Ishikawa (cell line): ENCODE results near the gene CARMIL1.

Experiments used
- CEBPB ChIP-seq: IDR thresholded peaks from 2 replicates; pipeline ENCODE4 v1.6.1; 2012
- FOXM1 ChIP-seq: IDR thresholded peaks from 2 replicates; pipeline ENCODE4 v1.6.1; 2012; ENCODE audit warnings: low read depth, borderline replicate concordance
- NFIC ChIP-seq: IDR thresholded peaks from 2 replicates; pipeline ENCODE4 v1.6.1; 2012
- RAD21 ChIP-seq: IDR thresholded peaks from 2 replicates; pipeline ENCODE4 v1.6.1; 2012; ENCODE audit warnings: low read depth
- TAF1 ChIP-seq: IDR thresholded peaks from 2 replicates; pipeline ENCODE4 v1.6.1; 2012; ENCODE audit warnings: low read depth, mild to moderate bottlenecking
- TEAD4 ChIP-seq: IDR thresholded peaks from 2 replicates; pipeline ENCODE4 v1.6.1; 2012
- YY1 ChIP-seq: IDR thresholded peaks from 2 replicates; pipeline ENCODE4 v1.6.1; 2012; ENCODE audit warnings: low read depth
- TF ChIP-seq, protein P1 (sequence below): IDR thresholded peaks from 2 replicates; pipeline ENCODE4 v1.6.1; 2012; ENCODE audit warnings: low read depth, mild to moderate bottlenecking

DNA sequence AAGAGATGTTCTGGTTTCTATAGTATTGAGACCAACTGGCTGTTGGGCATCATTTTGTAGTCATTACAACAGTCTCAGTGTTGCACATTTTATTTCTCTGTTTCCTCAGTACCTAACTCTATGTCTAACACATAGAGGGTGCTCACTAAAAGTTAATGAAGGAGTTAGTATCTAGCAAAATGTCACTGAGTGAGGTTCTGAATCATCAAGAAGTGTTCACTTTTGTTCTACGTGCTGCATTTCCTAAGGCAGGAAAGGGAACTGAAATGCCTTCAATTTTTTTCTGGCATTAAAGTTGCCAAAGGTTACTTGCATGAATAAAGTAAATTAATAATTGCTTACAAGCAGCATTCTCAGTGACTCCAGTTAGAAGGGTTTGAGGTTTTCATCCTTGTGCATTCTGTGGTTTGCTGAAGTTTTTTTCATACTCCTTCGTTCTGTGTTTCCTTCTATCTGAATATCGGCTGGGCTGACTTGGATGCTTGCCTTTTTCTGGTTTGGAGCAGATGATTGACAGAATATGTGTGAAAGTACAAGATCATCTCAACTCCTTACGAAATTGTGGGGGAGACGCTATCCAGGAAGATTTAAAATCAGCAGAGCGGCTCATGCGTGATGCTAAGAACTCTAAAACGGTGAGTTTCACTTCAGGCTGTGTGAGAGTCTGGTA is 258.3 kb downstream of the CARMIL1 start:
- no peak for TF ChIP-seq TEAD4
- TF ChIP-seq, protein P1, sequence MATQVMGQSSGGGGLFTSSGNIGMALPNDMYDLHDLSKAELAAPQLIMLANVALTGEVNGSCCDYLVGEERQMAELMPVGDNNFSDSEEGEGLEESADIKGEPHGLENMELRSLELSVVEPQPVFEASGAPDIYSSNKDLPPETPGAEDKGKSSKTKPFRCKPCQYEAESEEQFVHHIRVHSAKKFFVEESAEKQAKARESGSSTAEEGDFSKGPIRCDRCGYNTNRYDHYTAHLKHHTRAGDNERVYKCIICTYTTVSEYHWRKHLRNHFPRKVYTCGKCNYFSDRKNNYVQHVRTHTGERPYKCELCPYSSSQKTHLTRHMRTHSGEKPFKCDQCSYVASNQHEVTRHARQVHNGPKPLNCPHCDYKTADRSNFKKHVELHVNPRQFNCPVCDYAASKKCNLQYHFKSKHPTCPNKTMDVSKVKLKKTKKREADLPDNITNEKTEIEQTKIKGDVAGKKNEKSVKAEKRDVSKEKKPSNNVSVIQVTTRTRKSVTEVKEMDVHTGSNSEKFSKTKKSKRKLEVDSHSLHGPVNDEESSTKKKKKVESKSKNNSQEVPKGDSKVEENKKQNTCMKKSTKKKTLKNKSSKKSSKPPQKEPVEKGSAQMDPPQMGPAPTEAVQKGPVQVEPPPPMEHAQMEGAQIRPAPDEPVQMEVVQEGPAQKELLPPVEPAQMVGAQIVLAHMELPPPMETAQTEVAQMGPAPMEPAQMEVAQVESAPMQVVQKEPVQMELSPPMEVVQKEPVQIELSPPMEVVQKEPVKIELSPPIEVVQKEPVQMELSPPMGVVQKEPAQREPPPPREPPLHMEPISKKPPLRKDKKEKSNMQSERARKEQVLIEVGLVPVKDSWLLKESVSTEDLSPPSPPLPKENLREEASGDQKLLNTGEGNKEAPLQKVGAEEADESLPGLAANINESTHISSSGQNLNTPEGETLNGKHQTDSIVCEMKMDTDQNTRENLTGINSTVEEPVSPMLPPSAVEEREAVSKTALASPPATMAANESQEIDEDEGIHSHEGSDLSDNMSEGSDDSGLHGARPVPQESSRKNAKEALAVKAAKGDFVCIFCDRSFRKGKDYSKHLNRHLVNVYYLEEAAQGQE, result no peak
- no peak for TF ChIP-seq FOXM1
- no peak for TF ChIP-seq YY1
- no peak for TF ChIP-seq TAF1
- TF ChIP-seq RAD21, result no peak
- TF ChIP-seq NFIC, result no peak
- no peak for TF ChIP-seq CEBPB
